Stimulated activated CD4-positive, alpha-beta T cell treated with anti-CD3 and anti-CD28 coated beads, Interleukin-4, amount 100 ng/mL, for 48 hours (primary cell): ENCODE results near the gene GARRE1.
"Not testable (repeated sequence)": the region's sequence is repeated elsewhere in the genome, so short reads cannot be mapped to it uniquely, and the experiment has no call there.

Experiments used
- DNase-seq, 2 donors: peaks; one replicate each; pipeline ENCODE4 v3.0.0-alpha.2; 2020; ENCODE audit warnings: low read depth in 2 of 2

The GARRE1 gene

DNA sequence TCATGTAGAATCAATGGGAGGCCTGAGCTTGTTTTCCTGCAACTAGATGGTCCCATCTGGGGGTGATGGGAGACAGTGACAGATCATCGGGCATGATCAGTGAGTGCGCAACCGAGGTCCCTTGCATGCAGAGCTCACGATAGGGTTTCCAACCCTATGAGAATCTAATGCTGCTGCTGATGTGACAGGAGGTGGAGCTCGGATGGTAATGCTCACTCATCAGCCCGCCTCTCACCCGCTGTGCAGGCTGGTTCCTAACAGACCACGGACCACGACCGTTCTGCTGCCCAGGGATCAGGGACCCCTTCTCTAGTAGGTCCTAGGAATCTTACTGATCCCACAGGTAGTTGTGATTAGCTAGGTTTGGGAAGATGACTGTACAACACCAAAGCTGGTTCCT, 23.5 kb upstream of the GARRE1 start:
- DNase-seq: no peak

DNA sequence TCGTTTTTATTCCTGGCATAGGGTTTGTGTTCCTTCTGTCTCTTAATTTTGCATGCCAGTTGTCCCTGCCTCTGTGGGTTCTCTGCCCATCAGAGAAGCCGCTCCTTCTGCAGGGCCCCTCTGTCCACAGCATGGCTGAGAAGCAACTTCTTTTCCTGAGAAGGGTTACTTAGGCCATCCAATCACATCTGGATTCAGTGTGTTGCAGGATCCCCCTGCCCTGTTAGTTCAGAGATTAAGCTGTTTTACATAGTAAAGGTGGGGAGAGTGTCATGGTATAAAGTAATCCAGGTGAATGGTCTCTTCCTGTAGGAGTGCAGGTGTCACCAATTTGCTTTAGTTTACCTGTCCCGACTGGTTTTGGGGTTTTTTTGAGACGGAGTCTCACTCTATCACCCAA, 22.9 kb upstream of the GARRE1 start:
- no peak for DNase-seq

DNA sequence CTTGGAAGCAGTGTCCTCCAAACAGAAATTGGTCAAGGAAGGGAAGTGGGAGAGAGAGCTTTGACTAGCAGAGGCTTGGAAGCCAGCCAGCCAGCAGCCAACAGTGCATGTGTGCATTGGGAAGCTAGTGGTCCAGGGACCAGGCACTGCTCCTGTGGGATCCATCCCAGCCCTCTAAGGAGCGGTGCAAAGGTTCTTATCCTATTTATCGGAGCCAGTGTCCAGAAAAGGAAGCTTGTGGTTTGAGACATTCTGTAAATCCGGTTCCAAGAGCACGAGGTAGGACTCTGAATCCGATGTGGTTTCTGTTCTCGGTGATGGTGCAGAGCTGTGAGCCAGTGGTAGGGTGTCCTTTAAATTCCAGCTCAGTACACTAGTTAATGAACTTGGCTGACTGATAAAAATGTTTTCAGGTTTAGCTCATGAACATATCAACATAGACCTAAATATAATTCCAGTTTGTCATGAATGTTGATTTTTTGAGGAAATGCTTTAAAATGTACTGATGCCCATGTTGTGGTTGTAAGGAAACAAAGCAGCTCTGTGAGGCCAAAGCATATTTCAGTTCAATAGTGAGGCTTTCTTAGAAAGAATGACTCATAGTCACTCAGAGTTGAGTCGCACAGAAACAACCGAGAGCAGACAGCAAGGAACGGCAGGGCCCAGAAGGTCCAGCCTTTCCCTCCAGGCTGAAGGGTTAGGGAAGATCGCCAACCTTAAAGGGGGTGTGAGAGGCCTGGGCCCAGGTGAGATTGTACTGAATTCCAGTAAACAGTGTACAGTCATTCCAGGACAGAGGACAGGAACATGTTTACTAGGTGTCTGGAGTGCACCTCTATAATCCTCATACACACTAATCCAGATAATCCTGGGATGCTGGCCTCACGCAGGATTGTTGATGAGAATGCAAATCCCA, 21.5 kb upstream of the GARRE1 start:
- peak in 1 of 2 donors; percentile 19 for DNase-seq

- DNase-seq: no peak
Measured at GRCh38 chr19:34235425-34235940, 18.9 kb upstream of the GARRE1 start.

DNA sequence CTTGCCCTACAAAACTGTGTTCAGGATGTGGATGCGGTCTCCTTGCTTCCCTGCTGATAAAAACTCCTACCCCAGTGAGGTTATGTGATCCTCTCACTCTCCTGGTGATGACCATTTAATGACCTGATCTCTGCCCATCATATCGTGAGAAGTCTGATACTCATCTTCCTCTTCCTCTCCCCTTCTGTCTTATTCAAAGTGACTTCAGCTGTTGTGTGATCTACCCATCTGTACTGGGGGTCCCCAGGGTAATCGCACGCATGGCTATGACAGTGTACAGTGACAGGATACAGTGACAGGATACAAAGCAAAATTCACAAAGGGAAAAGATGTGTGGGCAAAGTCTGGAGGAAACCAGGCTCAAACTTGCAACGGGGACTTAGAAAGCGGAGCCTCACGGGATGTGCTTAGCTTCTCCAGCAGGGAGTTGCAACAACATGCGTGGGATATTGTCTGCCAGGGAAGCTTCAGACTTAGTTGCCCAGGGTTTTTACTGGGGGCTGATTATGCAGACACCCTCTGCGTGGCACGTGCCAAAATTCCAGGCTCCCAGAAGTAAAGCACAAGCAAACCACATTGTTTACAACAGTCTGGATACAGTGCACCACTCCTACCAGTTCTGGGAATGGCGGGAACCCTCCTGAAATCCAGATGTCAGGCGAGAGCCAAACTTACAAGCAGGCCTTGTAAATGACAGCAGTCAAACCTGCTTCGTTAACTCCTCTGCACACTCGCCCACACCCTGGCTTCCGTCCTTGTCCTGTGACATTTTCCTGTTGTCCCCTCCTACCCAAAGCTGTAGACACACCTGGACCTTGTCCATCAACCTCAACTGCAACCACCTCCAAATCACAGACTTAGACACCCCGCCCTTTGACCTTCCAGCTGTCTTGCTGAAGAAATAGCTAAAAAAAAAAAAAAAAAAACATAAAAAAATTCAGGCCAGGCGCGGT, 18.0 kb upstream of the GARRE1 start:
- DNase-seq: no peak

GRCh38 chr19:34237283-34237682, 17.1 kb upstream of the GARRE1 start:
- DNase-seq: no peak

- DNase-seq: no peak
Measured at GRCh38 chr19:34237939-34238338, 16.4 kb upstream of the GARRE1 start.

GRCh38 chr19:34241513-34242337, 12.6 kb upstream of the GARRE1 start:
- DNase-seq: no peak

- not testable (repeated sequence) for DNase-seq
Measured at GRCh38 chr19:34243138-34243875, 11.0 kb upstream of the GARRE1 start.

- no peak for DNase-seq
Measured at GRCh38 chr19:34243876-34244578, 10.3 kb upstream of the GARRE1 start.

DNA sequence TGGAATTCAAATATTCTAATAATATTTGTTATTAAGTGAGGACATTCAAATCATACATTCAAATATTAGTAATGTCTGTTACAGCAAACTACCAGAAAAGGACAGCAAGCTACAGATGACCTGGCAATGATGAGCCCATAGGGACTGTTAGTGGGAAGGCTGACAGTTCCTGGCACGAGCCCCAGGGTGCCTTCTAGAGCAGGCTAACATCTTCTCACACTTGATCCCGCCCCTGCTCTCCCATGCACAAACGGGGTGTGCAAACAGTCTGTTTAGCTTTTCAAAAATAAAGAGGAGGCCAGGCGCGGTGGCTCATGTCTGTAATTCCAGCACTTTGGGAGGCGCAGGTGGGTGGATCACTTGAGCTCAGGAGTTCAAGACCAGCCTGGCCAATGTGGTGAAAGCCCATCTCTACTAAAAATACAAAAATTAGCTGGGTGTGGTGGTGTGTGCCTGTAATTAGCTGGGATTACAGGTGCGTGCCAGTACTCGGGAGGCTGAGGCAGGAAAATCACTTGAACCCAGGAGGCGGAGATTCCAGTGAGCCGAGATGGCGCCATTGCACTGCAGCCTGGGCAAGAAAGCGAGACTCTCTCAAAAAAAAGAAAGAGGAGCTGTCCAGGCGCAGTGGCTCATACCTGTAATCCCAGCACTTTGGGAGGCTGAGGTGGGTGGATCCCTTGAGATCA, 9.6 kb upstream of the GARRE1 start:
- DNase-seq: no peak

GRCh38 chr19:34246340-34246739, 8.0 kb upstream of the GARRE1 start:
- DNase-seq: no peak

DNA sequence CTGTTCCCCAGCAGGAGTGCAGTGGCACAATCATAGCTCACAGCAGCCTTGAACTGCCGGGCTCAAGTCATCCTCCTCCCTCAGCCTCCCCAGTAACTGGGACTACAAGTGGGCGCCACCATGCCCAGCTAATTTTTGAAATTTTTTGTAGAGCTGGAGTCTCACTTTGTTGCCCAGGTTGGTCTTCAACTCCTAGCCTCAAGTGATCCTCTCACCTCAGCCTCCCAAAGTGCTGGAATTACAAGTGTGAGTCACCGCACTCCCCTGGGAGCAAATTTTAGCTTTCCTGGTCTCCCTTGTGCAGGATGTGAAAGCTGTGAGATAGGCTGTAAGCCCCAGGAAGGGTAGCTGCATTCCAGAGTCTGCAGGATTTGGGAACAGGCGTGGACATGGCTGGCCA, 5.4 kb upstream of the GARRE1 start:
- DNase-seq: no peak

- DNase-seq: not testable (repeated sequence)
Measured at GRCh38 chr19:34253167-34253566, 1.2 kb upstream of the GARRE1 start.

DNA sequence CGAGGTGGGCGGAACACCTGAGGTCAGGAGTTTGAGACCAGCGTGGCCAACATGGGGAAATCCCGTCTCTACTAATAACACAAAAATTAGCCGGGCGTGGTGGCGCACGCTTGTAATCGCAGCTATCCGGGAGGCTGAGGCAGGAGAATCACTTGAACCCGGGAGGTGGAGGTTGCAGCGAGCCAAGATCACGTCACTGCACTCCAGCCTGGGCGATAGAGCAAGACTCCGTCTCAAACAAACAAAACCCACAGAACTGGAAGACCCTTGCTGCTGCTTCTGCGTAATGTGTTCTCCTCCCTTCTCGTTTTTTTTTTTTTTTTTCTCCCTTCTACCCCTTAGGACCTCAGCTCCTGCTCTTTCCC, 691 bp upstream of the GARRE1 start:
- DNase-seq: not testable (repeated sequence)

DNA sequence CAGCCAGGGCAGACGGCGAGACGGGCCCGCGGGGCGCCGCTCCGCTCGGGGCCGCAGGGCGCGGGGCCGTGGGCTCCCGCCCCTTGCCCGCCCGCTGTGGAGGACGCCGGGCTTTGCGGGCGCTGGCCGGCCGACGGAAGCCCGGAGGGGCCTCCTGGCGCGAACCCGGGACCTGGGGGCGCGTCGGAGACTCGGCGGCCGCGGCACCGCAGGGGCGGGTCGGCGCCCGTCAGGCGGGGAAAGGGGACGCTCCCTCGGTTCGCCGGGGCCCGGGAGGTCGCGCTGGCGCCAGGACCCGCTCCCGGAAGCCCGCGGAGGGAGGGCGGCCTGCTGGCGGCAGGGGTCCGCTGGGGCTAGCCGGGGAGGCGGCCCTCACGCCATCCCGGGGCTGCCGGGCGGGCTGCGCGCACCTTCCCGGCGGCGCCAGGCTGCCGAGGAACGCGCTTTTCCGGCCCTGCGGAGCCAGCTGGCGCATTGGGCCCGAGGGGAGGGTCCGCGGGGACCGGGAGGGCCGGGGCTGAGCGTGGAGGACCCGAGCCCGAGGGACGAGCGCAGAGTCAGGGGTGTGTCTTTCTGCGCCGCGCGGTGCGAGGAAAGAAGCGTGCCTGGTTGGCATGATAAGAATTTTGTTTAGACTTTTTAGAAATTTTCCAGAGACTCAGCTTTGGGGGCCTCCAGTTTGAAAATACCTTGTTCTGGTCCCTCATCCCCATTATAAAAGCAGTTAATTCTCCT, 511 bp downstream of the GARRE1 start:
- DNase-seq: peak; percentile 19 to 20

- DNase-seq: no peak
Measured at GRCh38 chr19:34255546-34255945, 1.2 kb downstream of the GARRE1 start.

DNA sequence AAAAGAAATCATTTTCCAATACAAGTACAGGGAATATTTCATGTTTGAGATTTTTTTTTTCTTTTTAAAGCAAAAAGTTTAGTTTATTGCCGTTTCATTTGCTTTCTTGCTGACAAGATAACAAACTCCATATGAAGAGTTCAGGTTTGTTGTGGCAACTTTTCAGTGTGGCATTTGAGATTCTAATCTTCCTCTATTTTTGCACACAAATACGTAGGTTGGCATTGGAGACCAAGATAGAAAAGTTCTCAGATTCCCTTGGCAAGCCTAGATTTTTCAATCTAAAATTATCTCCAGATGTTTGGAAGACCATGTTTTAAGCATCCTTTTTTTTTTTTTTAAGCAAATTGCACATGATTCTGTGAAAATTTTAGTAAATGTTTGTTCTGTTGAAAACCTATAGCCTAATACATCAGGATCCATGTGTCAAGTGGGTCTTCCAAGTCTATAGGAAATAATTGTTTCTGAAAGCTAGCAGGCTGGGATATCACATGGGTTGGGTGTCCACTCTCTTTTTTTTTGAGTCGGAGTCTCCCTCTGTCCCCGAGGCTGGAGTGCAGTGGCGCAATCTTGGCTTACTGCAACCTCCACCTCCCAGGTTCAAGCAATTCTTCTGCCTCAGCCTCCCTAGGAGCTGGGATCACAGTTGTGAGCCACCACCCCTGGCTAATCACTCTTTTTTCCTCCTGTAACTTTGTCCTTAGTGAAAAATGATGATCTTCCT, 2.6 kb downstream of the GARRE1 start:
- no peak for DNase-seq
